ENCODE measurements around the gene CD74. TPM values are rescaled to one million over a fixed set of nuclear protein-coding genes. Genes with fewer than 3 reads are reported as not detected.

The CD74 gene
- total and polyA plus RNA-seq, 10 donors: 3,224 to 5,563 (median 4,727) TPM

GRCh38 chr5:150352244-150353031 is 60.3 kb downstream of the CD74 start:
- intact Hi-C loops (cut with DNase I; ENCODE audit: low total_unique reads): no loop called here
- Histone ChIP-seq H3K9me3 (no peaks in the 10 kb centered on the region), H3K36me3 (no peaks in the 10 kb centered on the region), H3K4me1 (peaks cover 9 to 39% (median 20%) of the 10 kb centered on the region in 6 donors), H3K27me3 (replicated peaks in 1 of 7) (no peaks in the 10 kb centered on the region), H3K27ac (no peak overlapping the region), H3K4me3 (no peak overlapping the region)
- 67 to 86% (median 82%) methylated on average over 6 of the region's 6 CpGs for WGBS, 5 donors
- DNase-seq: no peak
- TF ChIP-seq CTCF (IDR thresholded peaks at IDR 0.05 in 8 of 11, conservative IDR thresholded peaks at IDR 0.05 in 3 of 11): no peak
- no peak for TF ChIP-seq POLR2A (IDR thresholded peaks at IDR 0.05)
- no peak for TF ChIP-seq POLR2AphosphoS5 (IDR thresholded peaks at IDR 0.05)

Other genes starting within 250 kb of the CD74 start
- under 1 TPM in 2 of 7 donors, not detected in 5; 0.25 to 0.47 TPM for gene CDX1, start 246.1 kb downstream of the CD74 start, total RNA-seq
- gene CDX1, start 246.1 kb downstream of the CD74 start, polyA plus RNA-seq: 1 to 10 TPM in 1 of 3 donors, under 1 TPM in 2; 0.26 to 1.3 (median 0.41) TPM
- gene SLC6A7, start 222.8 kb downstream of the CD74 start, total RNA-seq: not detected
- gene SLC6A7, start 222.8 kb downstream of the CD74 start, polyA plus RNA-seq: under 1 TPM in 2 of 3 donors, not detected in 1; 0.03 to 0.10 TPM
- gene CAMK2A, start 123.1 kb downstream of the CD74 start, total RNA-seq: 1 to 10 TPM in 2 of 7 donors, under 1 TPM in 4, not detected in 1; 0.32 to 1.1 (median 0.73) TPM
- under 1 TPM in 2 of 3 donors, not detected in 1; 0.03 to 0.10 TPM for gene CAMK2A, start 123.1 kb downstream of the CD74 start, polyA plus RNA-seq
- gene ARSI, start 110.0 kb downstream of the CD74 start, total RNA-seq: 1 to 10 TPM in 5 of 7 donors, under 1 TPM in 2; 0.67 to 3.8 (median 1.1) TPM
- under 1 TPM; 0.07 to 0.38 (median 0.30) TPM for gene ARSI, start 110.0 kb downstream of the CD74 start, polyA plus RNA-seq
- gene TCOF1, start 55.2 kb downstream of the CD74 start, total RNA-seq: 10 to 100 TPM; 31.8 to 44.3 (median 34.8) TPM
- gene TCOF1, start 55.2 kb downstream of the CD74 start, polyA plus RNA-seq: 10 to 100 TPM; 15.3 to 20.1 (median 19.0) TPM
- gene RPS14, start 36.8 kb upstream of the CD74 start, total RNA-seq: 1,000 to 10,000 TPM; 1,801 to 2,829 (median 2,025) TPM
- 1,000 to 10,000 TPM; 5,417 to 8,400 (median 8,329) TPM for gene RPS14, start 36.8 kb upstream of the CD74 start, polyA plus RNA-seq
- 100 to 1,000 TPM; 123 to 360 (median 261) TPM for gene NDST1, start 95.2 kb upstream of the CD74 start, total RNA-seq
- 10 to 100 TPM in 1 of 3 donors, 1 to 10 TPM in 2; 6.1 to 45.7 (median 6.8) TPM for gene NDST1, start 95.2 kb upstream of the CD74 start, polyA plus RNA-seq
- gene SYNPO, start 227.8 kb upstream of the CD74 start, total RNA-seq: 100 to 1,000 TPM in 2 of 7 donors, 10 to 100 TPM in 5; 38.9 to 133 (median 68.9) TPM
- gene SYNPO, start 227.8 kb upstream of the CD74 start, polyA plus RNA-seq: 10 to 100 TPM in 1 of 3 donors, 1 to 10 TPM in 2; 6.9 to 28.0 (median 9.3) TPM
- 1 to 10 TPM in 3 of 7 donors, under 1 TPM in 3, not detected in 1; 0.26 to 1.2 (median 0.81) TPM for gene MYOZ3, start 248.3 kb upstream of the CD74 start, total RNA-seq
- gene MYOZ3, start 248.3 kb upstream of the CD74 start, polyA plus RNA-seq: under 1 TPM; 0.04 to 0.32 (median 0.14) TPM